WTC11 (cell line): Measurements from ENCODE around the gene SLC2A9. TPM values are rescaled to one million over a fixed set of nuclear protein-coding genes. Genes with fewer than 3 reads are reported as not detected.

Experiments used
- ATF1 ChIP-seq: sonication (generic); formaldehyde crosslinking; IDR thresholded peaks from 2 replicates; pipeline ENCODE4 v1.8.1; 2023; ENCODE audit warnings: mild to moderate bottlenecking, moderate library complexity, missing genetic modification reagents
- CREM ChIP-seq: sonication (generic); formaldehyde crosslinking; IDR thresholded peaks from 2 replicates; pipeline ENCODE4 v1.8.1; 2022; ENCODE audit warnings: mild to moderate bottlenecking, missing genetic modification reagents, moderate library complexity
- EMX1 ChIP-seq: fragments of 250-450 bp; sonication (Bioruptor Pico); IDR thresholded peaks from 2 replicates; pipeline ENCODE4 v1.8.0; 2021; ENCODE audit warnings: mild to moderate bottlenecking
- ERG ChIP-seq: fragments of 250-450 bp; sonication (Bioruptor Pico); IDR thresholded peaks from 2 replicates; pipeline ENCODE4 v1.8.0; 2021; ENCODE audit warnings: mild to moderate bottlenecking
- ESRRA ChIP-seq: sonication (generic); formaldehyde crosslinking; IDR thresholded peaks from 2 replicates; pipeline ENCODE4 v1.8.1; 2022; ENCODE audit warnings: mild to moderate bottlenecking, missing genetic modification reagents, borderline replicate concordance
- ETV6 ChIP-seq: sonication (generic); formaldehyde crosslinking; IDR thresholded peaks from 2 replicates; pipeline ENCODE4 v1.8.1; 2022; ENCODE audit warnings: mild to moderate bottlenecking, missing genetic modification reagents
- FOXJ3 ChIP-seq: sonication (generic); formaldehyde crosslinking; IDR thresholded peaks from 2 replicates; pipeline ENCODE4 v1.9.0; 2021; ENCODE audit warnings: missing genetic modification reagents, mild to moderate bottlenecking, borderline replicate concordance
- FOXK1 ChIP-seq: sonication (generic); formaldehyde crosslinking; IDR thresholded peaks from 2 replicates; pipeline ENCODE4 v1.8.0; 2022; ENCODE audit warnings: mild to moderate bottlenecking, moderate library complexity, missing genetic modification reagents
- IRF1 ChIP-seq: sonication (generic); formaldehyde crosslinking; IDR thresholded peaks from 2 replicates; pipeline ENCODE4 v1.8.0; 2023; ENCODE audit warnings: missing genetic modification reagents
- JAZF1 ChIP-seq: fragments of 250-450 bp; sonication (Bioruptor Pico); IDR thresholded peaks from 2 replicates; pipeline ENCODE4 v1.9.0; 2021; ENCODE audit warnings: moderate library complexity, mild to moderate bottlenecking, inconsistent platforms
- MYBL2 ChIP-seq: sonication (generic); formaldehyde crosslinking; IDR thresholded peaks from 2 replicates; pipeline ENCODE4 v1.8.1; 2023; ENCODE audit warnings: mild to moderate bottlenecking, moderate library complexity, missing genetic modification reagents
- NFYB ChIP-seq: sonication (generic); formaldehyde crosslinking; conservative IDR thresholded peaks from 2 replicates; pipeline ENCODE4 v1.8.0; 2022; ENCODE audit warnings: low read depth, missing genetic modification reagents
- OVOL2 ChIP-seq: fragments of 250-450 bp; sonication (Bioruptor Pico); IDR thresholded peaks from 2 replicates; pipeline ENCODE4 v1.9.0; 2021; ENCODE audit warnings: mild to moderate bottlenecking, borderline replicate concordance
- PREB ChIP-seq: sonication (generic); formaldehyde crosslinking; IDR thresholded peaks from 2 replicates; pipeline ENCODE4 v1.8.1; 2022; ENCODE audit warnings: mild to moderate bottlenecking, missing genetic modification reagents, moderate library complexity, borderline replicate concordance
- SMAD3 ChIP-seq: sonication (generic); formaldehyde crosslinking; IDR thresholded peaks from 2 replicates; pipeline ENCODE4 v1.8.0; 2022; ENCODE audit warnings: missing genetic modification reagents, mild to moderate bottlenecking, borderline replicate concordance
- TEAD1 ChIP-seq: sonication (generic); formaldehyde crosslinking; IDR thresholded peaks from 2 replicates; pipeline ENCODE4 v1.8.0; 2022; ENCODE audit warnings: mild to moderate bottlenecking, missing genetic modification reagents
- TP53 ChIP-seq: sonication (generic); formaldehyde crosslinking; IDR thresholded peaks from 2 replicates; pipeline ENCODE4 v1.8.1; 2023; ENCODE audit warnings: mild to moderate bottlenecking, missing genetic modification reagents
- ZNF121 ChIP-seq: sonication (generic); formaldehyde crosslinking; IDR thresholded peaks from 2 replicates; pipeline ENCODE4 v1.8.0; 2023; ENCODE audit warnings: missing genetic modification reagents
- ZNF138 ChIP-seq: sonication (generic); formaldehyde crosslinking; conservative IDR thresholded peaks from 2 replicates; pipeline ENCODE4 v1.8.1; 2022; ENCODE audit warnings: mild to moderate bottlenecking, moderate library complexity, missing genetic modification reagents
- ZNF219 ChIP-seq: sonication (generic); formaldehyde crosslinking; IDR thresholded peaks from 2 replicates; pipeline ENCODE4 v1.8.0; 2023; ENCODE audit warnings: missing genetic modification reagents, mild to moderate bottlenecking, borderline replicate concordance
- ZNF317 ChIP-seq: sonication (generic); formaldehyde crosslinking; IDR thresholded peaks from 2 replicates; pipeline ENCODE4 v1.8.1; 2023; ENCODE audit warnings: low read depth, mild to moderate bottlenecking, moderate library complexity, missing genetic modification reagents, borderline replicate concordance
- ZNF423 ChIP-seq: fragments of 250-450 bp; sonication (Bioruptor Pico); IDR thresholded peaks from 2 replicates; pipeline ENCODE4 v2.1.2; 2022; ENCODE audit warnings: mild to moderate bottlenecking, moderate library complexity
- total RNA-seq: library from RNA; stranded (reverse); gene quantifications from 3 replicates; pipeline ENCODE4 v1.2.3, GENCODE V29; 2021
- TF ChIP-seq, protein P1 (sequence below): sonication (generic); formaldehyde crosslinking; IDR thresholded peaks from 2 replicates; pipeline ENCODE4 v1.8.0; 2022; ENCODE audit warnings: mild to moderate bottlenecking, missing genetic modification reagents
- TF ChIP-seq, protein P2 (sequence below): sonication (generic); formaldehyde crosslinking; IDR thresholded peaks from 2 replicates; pipeline ENCODE4 v1.8.0; 2022; ENCODE audit warnings: mild to moderate bottlenecking, missing genetic modification reagents
- TF ChIP-seq, protein P3 (sequence below): fragments of 250-450 bp; sonication (Bioruptor Pico); IDR thresholded peaks from 2 replicates; pipeline ENCODE4 v1.9.0; 2021; ENCODE audit warnings: mild to moderate bottlenecking, borderline replicate concordance
- TF ChIP-seq, protein P4 (sequence below): sonication (generic); formaldehyde crosslinking; IDR thresholded peaks from 2 replicates; pipeline ENCODE4 v1.8.1; 2023; ENCODE audit warnings: mild to moderate bottlenecking, missing genetic modification reagents, moderate library complexity
- TF ChIP-seq, protein P5 (sequence below): fragments of 250-450 bp; sonication (Bioruptor Pico); IDR thresholded peaks from 2 replicates; pipeline ENCODE4 v1.9.0; 2021; ENCODE audit warnings: mild to moderate bottlenecking

SLC2A9 gene
- total RNA-seq, 1 experiment from 2014 or later = not detected

DNA sequence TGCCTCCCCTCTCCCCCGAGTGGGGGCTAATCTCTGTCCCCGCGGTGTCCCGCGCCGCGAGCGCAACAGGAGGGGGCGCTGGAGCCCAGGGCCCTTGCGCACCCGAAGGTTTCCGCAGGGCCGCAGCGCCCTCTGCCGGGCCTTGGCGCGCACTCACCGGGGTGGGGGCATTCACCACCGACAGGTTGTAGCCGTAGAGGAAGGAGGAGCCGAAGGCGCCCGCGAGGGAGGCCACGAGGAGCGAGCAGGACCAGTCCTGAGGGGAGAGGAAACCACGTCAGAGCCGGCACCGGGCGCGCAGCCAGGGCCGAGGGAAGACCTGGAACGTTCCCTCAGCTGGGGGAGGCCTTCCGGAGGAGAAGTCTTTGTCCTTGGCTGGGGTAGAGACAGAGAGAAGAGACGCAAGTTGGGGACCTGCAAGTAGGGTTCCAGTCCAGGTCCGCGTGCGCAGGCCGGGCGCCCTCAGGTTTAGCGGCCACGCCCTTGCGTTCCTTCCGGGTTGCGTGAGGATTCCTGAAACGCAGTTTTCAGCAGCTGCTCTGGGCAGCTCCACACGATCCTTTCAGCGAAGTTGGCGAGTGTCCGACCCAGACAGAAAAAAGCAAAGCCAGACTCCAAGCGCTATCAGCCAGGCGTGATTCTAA is 2.4 kb downstream of the SLC2A9 start (continued):
- no peak for TF ChIP-seq SMAD3 (CRISPR knock-in tag)
- no peak for TF ChIP-seq TP53 (CRISPR knock-in tag)
- TF ChIP-seq ZNF219 (CRISPR knock-in tag) = 0 out of 2 replicates have a peak, but pooled peaks have one; percentile 58
- no peak for TF ChIP-seq OVOL2 (CRISPR knock-in tag)
- TF ChIP-seq, protein P1, sequence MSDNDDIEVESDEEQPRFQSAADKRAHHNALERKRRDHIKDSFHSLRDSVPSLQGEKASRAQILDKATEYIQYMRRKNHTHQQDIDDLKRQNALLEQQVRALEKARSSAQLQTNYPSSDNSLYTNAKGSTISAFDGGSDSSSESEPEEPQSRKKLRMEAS (CRISPR knock-in tag) = peak; percentile 97
- TF ChIP-seq MYBL2 (CRISPR knock-in tag) = 0 out of 2 replicates have a peak, but pooled peaks have one; percentile 49
- no peak for TF ChIP-seq EMX1 (CRISPR knock-in tag)
- TF ChIP-seq ZNF317 (CRISPR knock-in tag) = 0 out of 2 replicates have a peak, but pooled peaks have one; percentile 16
- TF ChIP-seq, protein P2, sequence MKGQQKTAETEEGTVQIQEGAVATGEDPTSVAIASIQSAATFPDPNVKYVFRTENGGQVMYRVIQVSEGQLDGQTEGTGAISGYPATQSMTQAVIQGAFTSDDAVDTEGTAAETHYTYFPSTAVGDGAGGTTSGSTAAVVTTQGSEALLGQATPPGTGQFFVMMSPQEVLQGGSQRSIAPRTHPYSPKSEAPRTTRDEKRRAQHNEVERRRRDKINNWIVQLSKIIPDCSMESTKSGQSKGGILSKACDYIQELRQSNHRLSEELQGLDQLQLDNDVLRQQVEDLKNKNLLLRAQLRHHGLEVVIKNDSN (CRISPR knock-in tag) = peak; percentile 76
- peak; percentile 41 for TF ChIP-seq CREM (CRISPR knock-in tag)
- peak; percentile 79 for TF ChIP-seq ETV6 (CRISPR knock-in tag)
- TF ChIP-seq ERG = no peak
- peak; percentile 47; the same call in 1 of the 2 replicates for TF ChIP-seq FOXK1 (CRISPR knock-in tag)
- TF ChIP-seq, protein P3, sequence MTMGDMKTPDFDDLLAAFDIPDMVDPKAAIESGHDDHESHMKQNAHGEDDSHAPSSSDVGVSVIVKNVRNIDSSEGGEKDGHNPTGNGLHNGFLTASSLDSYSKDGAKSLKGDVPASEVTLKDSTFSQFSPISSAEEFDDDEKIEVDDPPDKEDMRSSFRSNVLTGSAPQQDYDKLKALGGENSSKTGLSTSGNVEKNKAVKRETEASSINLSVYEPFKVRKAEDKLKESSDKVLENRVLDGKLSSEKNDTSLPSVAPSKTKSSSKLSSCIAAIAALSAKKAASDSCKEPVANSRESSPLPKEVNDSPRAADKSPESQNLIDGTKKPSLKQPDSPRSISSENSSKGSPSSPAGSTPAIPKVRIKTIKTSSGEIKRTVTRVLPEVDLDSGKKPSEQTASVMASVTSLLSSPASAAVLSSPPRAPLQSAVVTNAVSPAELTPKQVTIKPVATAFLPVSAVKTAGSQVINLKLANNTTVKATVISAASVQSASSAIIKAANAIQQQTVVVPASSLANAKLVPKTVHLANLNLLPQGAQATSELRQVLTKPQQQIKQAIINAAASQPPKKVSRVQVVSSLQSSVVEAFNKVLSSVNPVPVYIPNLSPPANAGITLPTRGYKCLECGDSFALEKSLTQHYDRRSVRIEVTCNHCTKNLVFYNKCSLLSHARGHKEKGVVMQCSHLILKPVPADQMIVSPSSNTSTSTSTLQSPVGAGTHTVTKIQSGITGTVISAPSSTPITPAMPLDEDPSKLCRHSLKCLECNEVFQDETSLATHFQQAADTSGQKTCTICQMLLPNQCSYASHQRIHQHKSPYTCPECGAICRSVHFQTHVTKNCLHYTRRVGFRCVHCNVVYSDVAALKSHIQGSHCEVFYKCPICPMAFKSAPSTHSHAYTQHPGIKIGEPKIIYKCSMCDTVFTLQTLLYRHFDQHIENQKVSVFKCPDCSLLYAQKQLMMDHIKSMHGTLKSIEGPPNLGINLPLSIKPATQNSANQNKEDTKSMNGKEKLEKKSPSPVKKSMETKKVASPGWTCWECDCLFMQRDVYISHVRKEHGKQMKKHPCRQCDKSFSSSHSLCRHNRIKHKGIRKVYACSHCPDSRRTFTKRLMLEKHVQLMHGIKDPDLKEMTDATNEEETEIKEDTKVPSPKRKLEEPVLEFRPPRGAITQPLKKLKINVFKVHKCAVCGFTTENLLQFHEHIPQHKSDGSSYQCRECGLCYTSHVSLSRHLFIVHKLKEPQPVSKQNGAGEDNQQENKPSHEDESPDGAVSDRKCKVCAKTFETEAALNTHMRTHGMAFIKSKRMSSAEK = no peak
- TF ChIP-seq, protein P4, sequence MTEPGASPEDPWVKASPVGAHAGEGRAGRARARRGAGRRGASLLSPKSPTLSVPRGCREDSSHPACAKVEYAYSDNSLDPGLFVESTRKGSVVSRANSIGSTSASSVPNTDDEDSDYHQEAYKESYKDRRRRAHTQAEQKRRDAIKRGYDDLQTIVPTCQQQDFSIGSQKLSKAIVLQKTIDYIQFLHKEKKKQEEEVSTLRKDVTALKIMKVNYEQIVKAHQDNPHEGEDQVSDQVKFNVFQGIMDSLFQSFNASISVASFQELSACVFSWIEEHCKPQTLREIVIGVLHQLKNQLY (CRISPR knock-in tag) = 0 out of 2 replicates have a peak, but pooled peaks have one; percentile 40
- TF ChIP-seq ZNF121 = 0 out of 2 replicates have a peak, but pooled peaks have one; percentile 2
- TF ChIP-seq ESRRA (CRISPR knock-in tag) = no peak
- TF ChIP-seq, protein P5, sequence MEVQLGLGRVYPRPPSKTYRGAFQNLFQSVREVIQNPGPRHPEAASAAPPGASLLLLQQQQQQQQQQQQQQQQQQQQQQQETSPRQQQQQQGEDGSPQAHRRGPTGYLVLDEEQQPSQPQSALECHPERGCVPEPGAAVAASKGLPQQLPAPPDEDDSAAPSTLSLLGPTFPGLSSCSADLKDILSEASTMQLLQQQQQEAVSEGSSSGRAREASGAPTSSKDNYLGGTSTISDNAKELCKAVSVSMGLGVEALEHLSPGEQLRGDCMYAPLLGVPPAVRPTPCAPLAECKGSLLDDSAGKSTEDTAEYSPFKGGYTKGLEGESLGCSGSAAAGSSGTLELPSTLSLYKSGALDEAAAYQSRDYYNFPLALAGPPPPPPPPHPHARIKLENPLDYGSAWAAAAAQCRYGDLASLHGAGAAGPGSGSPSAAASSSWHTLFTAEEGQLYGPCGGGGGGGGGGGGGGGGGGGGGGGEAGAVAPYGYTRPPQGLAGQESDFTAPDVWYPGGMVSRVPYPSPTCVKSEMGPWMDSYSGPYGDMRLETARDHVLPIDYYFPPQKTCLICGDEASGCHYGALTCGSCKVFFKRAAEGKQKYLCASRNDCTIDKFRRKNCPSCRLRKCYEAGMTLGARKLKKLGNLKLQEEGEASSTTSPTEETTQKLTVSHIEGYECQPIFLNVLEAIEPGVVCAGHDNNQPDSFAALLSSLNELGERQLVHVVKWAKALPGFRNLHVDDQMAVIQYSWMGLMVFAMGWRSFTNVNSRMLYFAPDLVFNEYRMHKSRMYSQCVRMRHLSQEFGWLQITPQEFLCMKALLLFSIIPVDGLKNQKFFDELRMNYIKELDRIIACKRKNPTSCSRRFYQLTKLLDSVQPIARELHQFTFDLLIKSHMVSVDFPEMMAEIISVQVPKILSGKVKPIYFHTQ (CRISPR knock-in tag) = no peak
- no peak for TF ChIP-seq FOXJ3 (CRISPR knock-in tag)
- no peak for TF ChIP-seq PREB (CRISPR knock-in tag)
- TF ChIP-seq ZNF423 (CRISPR knock-in tag) = peak; percentile 54; the same call in 1 of the 2 replicates
- peak; percentile 47; the same call in 1 of the 2 replicates for TF ChIP-seq IRF1 (CRISPR knock-in tag)
- TF ChIP-seq JAZF1 = no peak
- peak; percentile 82 for TF ChIP-seq TEAD1 (CRISPR knock-in tag)
- TF ChIP-seq NFYB (CRISPR knock-in tag) = no peak
- TF ChIP-seq ZNF138 = no peak
- no peak for TF ChIP-seq ATF1
